Activated T-cell treated with anti-CD3 and anti-CD28 coated beads for 24 hours (primary cell): ENCODE data around the gene PCK2.

Source experiments
- DNase-seq: peaks from one replicate; pipeline ENCODE4 v3.0.0-alpha.2; 2020; ENCODE audit warnings: low read depth

PCK2 gene

GRCh38 chr14:24115422-24116127 is 21.5 kb downstream of the PCK2 start:
- no peak for DNase-seq

- DNase-seq, result no peak
Observed at GRCh38 chr14:24116128-24116814, 22.2 kb downstream of the PCK2 start.

DNA sequence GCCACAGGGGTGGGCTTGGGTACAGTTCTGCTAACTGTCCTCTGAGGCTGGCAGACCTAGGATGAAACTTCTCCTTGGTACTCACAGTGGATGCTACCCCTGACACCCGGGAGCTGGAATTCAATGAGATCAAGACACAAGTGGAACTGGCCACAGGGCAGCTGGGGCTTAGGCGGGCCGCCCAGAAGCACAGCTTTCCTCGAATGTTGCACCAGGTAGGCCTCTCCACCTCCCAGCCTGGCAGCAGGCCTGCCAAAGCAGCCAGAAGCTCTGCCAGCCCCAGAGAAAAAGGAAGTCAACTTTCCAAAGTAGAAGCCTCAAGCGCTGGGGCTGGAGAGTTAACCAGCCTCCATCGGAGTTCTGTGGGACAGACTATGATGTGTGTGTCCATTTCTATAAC is 23.1 kb downstream of the PCK2 start:
- DNase-seq, result no peak

GRCh38 chr14:24119691-24120090 is 25.6 kb downstream of the PCK2 start:
- no peak for DNase-seq

DNA sequence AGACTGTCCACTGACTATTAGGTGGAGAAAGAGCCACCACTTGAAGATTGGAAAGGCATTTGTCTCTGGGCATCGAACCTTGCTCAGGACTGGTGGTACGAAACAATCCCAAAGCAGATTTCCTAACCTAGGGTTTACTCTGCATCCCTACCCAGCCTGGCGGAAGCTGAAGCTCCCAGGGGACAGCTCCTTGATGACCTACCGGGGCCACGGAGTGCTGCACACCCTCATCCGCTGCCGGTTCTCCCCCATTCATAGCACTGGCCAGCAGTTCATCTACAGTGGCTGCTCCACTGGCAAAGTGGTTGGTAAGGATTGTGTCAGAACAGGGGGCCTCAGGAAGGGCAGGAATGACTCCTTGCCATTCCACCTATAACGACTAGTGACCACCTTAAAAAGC is 27.1 kb downstream of the PCK2 start:
- DNase-seq, result no peak

GRCh38 chr14:24122416-24122815 is 28.3 kb downstream of the PCK2 start:
- no peak for DNase-seq

- no peak for DNase-seq
Observed at GRCh38 chr14:24122898-24123297, 28.8 kb downstream of the PCK2 start.

DNA sequence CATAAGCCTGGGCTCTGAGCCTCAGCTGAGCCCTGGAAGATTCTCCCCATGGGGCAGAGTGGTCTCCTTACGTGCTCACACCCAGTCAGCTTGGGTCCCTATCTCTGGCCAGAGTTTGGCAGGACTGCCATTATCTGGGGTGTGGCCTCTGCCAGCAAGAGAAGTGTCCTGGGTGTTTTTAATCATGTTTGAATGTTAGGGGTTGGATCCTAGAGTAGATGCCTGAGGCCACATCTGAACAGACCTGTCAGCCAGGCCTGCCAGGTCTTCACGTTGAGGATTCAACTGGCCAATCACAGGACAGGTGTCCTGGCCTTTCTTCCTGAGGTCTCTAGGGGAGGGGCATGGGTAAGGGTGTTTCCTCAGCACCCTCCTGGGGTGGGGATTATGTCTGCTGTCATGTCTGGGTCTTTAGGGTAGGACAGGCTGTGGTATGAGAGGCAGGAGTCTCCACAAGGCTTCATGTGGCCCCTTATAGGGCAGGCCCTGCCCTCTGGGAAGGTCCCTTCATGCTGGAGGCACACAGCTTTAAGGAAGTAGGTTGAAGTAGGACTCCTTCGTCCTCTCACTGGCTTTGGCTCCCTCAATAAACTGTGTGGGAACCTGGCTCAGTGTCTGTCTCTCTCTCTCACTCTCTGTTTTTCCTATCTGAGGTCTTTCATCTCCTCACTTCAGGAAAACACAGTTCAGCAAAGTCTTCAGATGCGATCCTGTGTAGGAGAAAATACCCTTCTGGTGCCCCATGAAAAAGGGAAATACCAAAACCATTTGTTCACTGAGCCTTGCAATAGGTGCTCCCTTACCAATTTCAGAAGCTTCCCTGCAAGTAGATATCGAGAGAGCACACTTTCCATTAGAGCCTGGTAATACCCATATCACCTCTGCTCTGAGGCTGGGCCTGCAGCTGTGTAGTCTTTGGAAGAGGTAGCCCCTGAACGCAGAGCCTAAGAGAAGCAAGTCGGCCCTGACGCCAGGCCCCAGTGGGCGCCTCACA is 29.6 kb downstream of the PCK2 start:
- no peak for DNase-seq

DNA sequence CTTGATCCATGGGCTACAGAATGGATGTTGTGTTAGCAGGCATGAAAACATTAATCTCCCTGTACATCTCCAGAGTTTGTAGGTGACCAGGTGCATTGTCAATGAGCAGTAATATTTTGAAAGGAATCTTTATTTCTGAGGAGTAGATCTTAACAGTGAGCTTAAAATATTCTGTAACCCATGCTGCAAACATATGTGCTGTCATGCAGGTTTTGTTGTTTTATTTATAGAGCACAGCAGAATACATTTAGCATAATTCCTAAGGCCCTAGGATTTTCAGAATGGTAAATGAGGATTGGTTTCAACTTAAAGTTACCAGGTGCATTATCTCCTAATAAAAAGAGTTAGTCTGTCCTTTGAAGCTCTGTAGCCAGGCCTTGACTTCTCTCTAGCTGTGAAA is 32.8 kb downstream of the PCK2 start:
- DNase-seq, result no peak

DNA sequence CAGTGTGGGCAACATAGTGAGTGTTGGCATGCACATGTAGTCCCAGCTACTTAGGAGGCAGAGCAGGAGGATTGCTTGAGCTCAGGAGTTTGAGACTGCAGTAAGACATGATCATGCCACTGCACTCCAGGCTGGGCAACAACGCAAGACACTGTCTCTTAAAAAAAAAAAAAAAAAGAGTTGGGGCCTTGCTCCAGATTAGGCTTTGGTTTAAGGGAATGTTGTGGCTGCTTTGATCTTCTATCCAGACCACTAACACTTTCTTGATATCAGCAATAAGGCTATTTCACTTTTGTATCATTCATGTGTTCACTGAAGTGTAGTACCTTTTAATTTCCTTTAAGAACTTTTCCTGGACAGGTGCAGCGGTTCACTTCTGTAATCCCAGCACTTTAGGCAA is 33.6 kb downstream of the PCK2 start:
- no peak for DNase-seq

DNA sequence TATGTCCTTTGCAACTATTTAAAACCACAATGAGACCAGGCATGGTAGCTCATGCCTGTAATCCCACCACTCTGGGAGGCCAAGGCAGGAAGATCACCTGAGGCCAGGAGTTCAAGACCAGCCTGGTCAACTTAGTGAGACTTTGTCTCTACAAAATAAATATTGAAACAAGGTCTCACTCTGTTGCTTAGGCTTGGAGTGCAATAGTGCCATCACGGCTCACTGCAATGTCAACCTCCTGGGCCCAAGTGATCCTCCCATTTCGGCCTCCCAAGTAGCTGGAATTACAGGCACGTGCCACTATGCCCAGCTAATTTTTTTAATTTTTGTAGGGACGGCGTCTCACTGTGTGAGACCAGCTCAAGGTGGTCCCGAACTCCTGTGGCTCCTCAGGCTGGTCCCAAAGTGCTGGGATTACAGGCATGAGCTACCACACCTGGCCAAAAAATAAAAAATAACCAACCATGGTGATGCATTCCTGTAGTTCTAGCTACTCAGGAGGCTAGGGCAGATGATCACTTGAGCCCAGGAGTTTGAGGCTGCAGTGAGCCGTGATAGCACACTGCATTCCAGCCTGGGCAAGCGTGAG is 35.4 kb downstream of the PCK2 start:
- DNase-seq, result no peak

DNA sequence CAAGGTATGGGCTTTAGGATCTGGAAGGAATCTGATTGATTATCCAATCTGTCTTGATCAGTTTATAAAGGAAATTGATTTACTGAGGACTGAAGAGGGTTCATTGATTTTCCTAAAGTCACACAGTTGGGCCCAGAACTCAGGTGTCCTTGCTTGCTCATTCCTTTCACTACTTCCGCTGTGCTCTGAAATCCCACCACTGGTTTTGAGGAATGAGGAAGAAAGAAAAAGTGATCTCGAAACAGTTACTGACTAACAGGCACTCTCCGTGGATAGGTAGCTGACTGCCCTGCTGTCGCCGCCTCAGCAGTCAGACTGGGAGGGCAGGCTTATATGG is 36.2 kb downstream of the PCK2 start, which contains the start of gene FITM1:
FITM1 (plus strand) TSS at position 280 of the 337 bp plus-strand sequence. CDS start 905 bp downstream, outside the sequence.
- no peak for DNase-seq

DNA sequence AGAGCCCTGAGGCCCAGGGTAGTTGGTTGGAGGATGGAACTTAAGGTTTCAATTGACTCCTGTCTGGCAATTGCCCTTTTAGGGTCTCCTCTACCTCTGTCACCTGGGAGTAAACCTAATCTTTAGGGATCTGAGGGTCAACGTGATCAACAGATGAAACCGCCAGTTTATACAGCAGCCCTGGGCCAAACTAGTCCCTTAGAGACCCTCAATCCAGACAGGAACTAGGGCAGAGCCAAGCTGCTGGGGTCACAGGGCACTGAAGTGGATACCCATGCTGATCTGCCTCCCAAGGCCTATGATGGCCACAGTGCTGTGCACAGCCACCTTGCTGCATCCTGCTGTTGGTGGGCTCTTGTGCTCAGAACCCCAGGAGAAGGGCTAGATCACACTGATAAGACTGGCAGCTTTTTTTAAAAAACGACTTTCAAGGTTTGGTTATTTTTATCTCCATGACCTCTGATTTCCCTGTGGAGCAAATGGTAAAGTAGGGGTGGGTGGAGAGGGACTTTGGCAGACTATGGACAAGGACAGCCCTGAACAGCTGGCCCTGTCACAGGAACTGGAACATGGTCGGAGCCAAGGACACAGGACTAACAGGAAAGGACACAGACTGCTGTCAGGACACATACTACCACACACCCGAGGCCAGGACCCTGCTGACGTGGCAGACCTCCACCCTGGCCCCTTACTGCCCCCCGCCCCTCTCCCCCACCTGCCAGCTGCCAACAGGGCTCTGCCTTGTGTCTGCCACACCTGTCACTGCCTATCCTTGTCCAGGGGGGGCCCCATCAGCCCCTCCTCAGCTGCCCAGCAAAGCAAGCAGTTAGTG is 36.8 kb downstream of the PCK2 start:
- DNase-seq, result no peak

- DNase-seq, result no peak
Observed at GRCh38 chr14:24131549-24131966, 37.4 kb downstream of the PCK2 start.

DNA sequence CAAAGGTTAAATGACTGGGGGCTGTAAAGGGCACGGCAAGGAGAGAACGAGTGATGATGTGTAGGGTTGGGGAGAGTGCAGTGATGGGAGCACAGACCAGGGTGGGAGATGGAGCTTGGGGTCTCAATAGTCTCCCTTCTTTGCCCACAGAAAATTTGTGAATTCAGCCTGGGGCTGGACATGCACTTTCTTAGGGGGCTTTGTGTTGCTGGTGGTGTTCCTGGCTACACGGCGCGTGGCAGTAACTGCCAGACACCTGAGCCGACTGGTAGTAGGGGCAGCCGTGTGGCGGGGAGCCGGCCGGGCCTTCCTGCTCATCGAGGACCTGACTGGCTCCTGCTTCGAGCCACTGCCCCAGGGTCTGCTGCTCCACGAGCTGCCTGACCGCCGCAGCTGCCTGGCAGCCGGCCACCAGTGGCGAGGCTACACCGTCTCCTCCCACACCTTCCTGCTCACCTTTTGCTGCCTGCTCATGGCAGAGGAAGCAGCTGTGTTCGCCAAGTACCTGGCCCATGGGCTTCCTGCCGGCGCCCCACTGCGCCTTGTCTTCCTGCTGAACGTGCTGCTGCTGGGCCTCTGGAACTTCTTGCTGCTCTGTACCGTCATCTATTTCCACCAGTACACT is 38.1 kb downstream of the PCK2 start:
- DNase-seq, result no peak

- DNase-seq, result no peak
Observed at GRCh38 chr14:24132976-24133375, 38.9 kb downstream of the PCK2 start.

- no peak for DNase-seq
Observed at GRCh38 chr14:24133735-24134134, 39.6 kb downstream of the PCK2 start.

GRCh38 chr14:24135584-24135833 is 41.4 kb downstream of the PCK2 start:
- no peak for DNase-seq

- peak; percentile 93 for DNase-seq
Observed at GRCh38 chr14:24135834-24136683, 41.9 kb downstream of the PCK2 start, which contains the start of gene PSME1. Gene PSME1, plus strand, starts transcription at chr14:24136194. Its CDS starts 69 bp downstream, at chr14:24136263.
